OCI-LY7 (cell line): ENCODE measurements around the gene STRBP. TPM values are rescaled to one million over a fixed set of nuclear protein-coding genes. Genes with fewer than 3 reads are reported as not detected.
A peak's percentile ranks its signal among the peaks of the same experiment; 100 is the strongest.

ENCODE experiments used
- BruUV-seq: library from RNA; stranded (reverse); fragments of 400-500 nt; replicated peaks from 2 replicates; lab custom pipeline; 2021; lab: Mats Ljungman, UMichigan
- CTCF ChIA-PET: fragments of 300-600 bp; sonication (Branson Sonifier 250); formaldehyde crosslinking; loops from one replicate; lab custom pipeline; 2022; ENCODE audit warnings: antibody characterized with exemption; ENCODE audit not compliant: unreplicated experiment; lab: Charles Lee
- POLR2A ChIA-PET: fragments of 300-600 bp; sonication (Branson Sonifier 250); formaldehyde crosslinking; loops from one replicate; lab custom pipeline; 2022; ENCODE audit warnings: antibody characterized with exemption; lab: Charles Lee
- DNase-seq: peaks from one replicate; pipeline ENCODE4 v3.0.0-alpha.2; 2015; ENCODE audit warnings: low spot score
- H2AFZ ChIP-seq: fragments of 200-600 bp; sonication (generic), shearing (Covaris generic); 2 replicates; pipeline ENCODE4 v1.6.1; 2014; ENCODE audit warnings: mild to moderate bottlenecking, antibody characterized with exemption, low read length, moderate library complexity
- H3K27ac ChIP-seq: fragments of 200-600 bp; sonication (generic); 2 replicates; pipeline ENCODE4 v1.5.1; 2014; ENCODE audit warnings: mixed run types, low read depth, mild to moderate bottlenecking, moderate library complexity, low read length, inconsistent platforms; ENCODE audit not compliant: poor library complexity, severe bottlenecking
- H3K36me3 ChIP-seq: fragments of 200-600 bp; sonication (generic); 2 replicates; pipeline ENCODE4 v1.6.1; 2014; ENCODE audit warnings: mild to moderate bottlenecking, antibody characterized with exemption, low read length, moderate library complexity, mixed read lengths; ENCODE audit not compliant: insufficient read depth
- H3K4me1 ChIP-seq: fragments of 200-600 bp; sonication (generic); 2 replicates; pipeline ENCODE4 v1.5.1; 2014; ENCODE audit warnings: mild to moderate bottlenecking, low read length; ENCODE audit not compliant: insufficient read depth, poor library complexity, severe bottlenecking
- H3K4me2 ChIP-seq: fragments of 200-600 bp; sonication (generic); 2 replicates; pipeline ENCODE4 v1.6.1; 2014; ENCODE audit warnings: mild to moderate bottlenecking, low read length
- H3K4me3 ChIP-seq: fragments of 200-600 bp; sonication (generic); 2 replicates; pipeline ENCODE4 v1.5.1; 2014; ENCODE audit warnings: mild to moderate bottlenecking, low read depth, low read length; ENCODE audit not compliant: poor library complexity, severe bottlenecking
- H3K79me2 ChIP-seq: fragments of 200-600 bp; sonication (generic); 2 replicates; pipeline ENCODE4 v1.6.1; 2016; ENCODE audit warnings: low read depth, mild to moderate bottlenecking, low read length, moderate library complexity, mixed read lengths; ENCODE audit not compliant: insufficient read depth
- H3K9me2 ChIP-seq: fragments of 200-600 bp; sonication (generic); 2 replicates; pipeline ENCODE4 v1.6.1; 2016; ENCODE audit warnings: mild to moderate bottlenecking, low read length, mixed read lengths; ENCODE audit not compliant: insufficient read depth
- H3K9me3 ChIP-seq: fragments of 200-600 bp; sonication (generic); 2 replicates; pipeline ENCODE4 v1.6.1; 2014; ENCODE audit warnings: mild to moderate bottlenecking, mixed run types, low read length, mixed read lengths
- H4K20me1 ChIP-seq: fragments of 200-600 bp; sonication (generic); 2 replicates; pipeline ENCODE4 v1.6.1; 2014; ENCODE audit warnings: mild to moderate bottlenecking, antibody characterized with exemption, low read length, moderate library complexity, mixed read lengths; ENCODE audit not compliant: insufficient read depth
- CTCF ChIP-seq: fragments of 200-600 bp; sonication (generic); conservative IDR thresholded peaks from 2 replicates; pipeline ENCODE4 v1.5.1; 2014; ENCODE audit warnings: mild to moderate bottlenecking, antibody characterized with exemption, low read length, moderate library complexity, mixed read lengths
- EZH2phosphoT487 ChIP-seq: fragments of 200-600 bp; sonication (generic); IDR thresholded peaks from 2 replicates; pipeline ENCODE4 v1.6.1; 2018; ENCODE audit warnings: low read depth, borderline replicate concordance, mild to moderate bottlenecking, mixed run types, antibody characterized with exemption, low read length, moderate library complexity, mixed read lengths
- intact Hi-C: fragments of 100-400 bp; cut with micrococcal nuclease; formaldehyde crosslinking; loops from one replicate; pipeline ENCODE4 v1.10.0; 2022; ENCODE audit not compliant: unreplicated experiment
- total RNA-seq, 2 experiments: library from RNA; depleted of rRNA in 1 of 2; stranded (reverse); fragments of >200 nt in 1 of 2; shearing (Covaris generic) in 1 of 2; gene quantifications; 2 replicates each; pipeline ENCODE4 v1.2.3, GENCODE V29; 2014 to 2022

The STRBP gene
- total RNA-seq, 2 experiments from 2014 or later = 82.8 to 179 TPM

GRCh38 chr9:123104807-123105206 is 163.6 kb downstream of the STRBP start:
- TF ChIP-seq CTCF (no peak), EZH2phosphoT487 (no peak)
- no TSS peak for BruUV-seq
- Histone ChIP-seq H3K4me1 (peaks cover 20% of the 10 kb centered on the region), H3K36me3 (peaks cover 92% of the 10 kb centered on the region), H3K9me2 (no peaks in the 10 kb centered on the region), H2AFZ (no peak overlapping the region), H3K9me3 (no peaks in the 10 kb centered on the region), H4K20me1 (no peaks in the 10 kb centered on the region), H3K27ac (no peak overlapping the region), H3K4me2 (no peak overlapping the region), H3K4me3 (no peak overlapping the region), H3K79me2 (no peaks in the 10 kb centered on the region)
- intact Hi-C loops = no loop called here
- POLR2A ChIA-PET = interaction anchor here (0.6 to 0.9 kb wide), 4 partner anchors 14 to 1220 kb away, joined by 3 to 6 read pairs (median 4); no protein-coding TSS in a partner anchor
- CTCF ChIA-PET = no interaction called here
- DNase-seq = no peak

- Histone ChIP-seq H3K36me3 (peaks cover 92% of the 10 kb centered on the region), H3K4me3 (no peak overlapping the region), H3K9me2 (no peaks in the 10 kb centered on the region), H3K4me1 (peaks cover 20% of the 10 kb centered on the region), H2AFZ (no peak overlapping the region), H4K20me1 (no peaks in the 10 kb centered on the region), H3K79me2 (no peaks in the 10 kb centered on the region), H3K9me3 (no peaks in the 10 kb centered on the region), H3K4me2 (no peak overlapping the region), H3K27ac (no peak overlapping the region)
- TF ChIP-seq CTCF (peak; percentile 85), EZH2phosphoT487 (no peak)
- ChIA-PET CTCF (interaction anchor here (0.7 to 1.7 kb wide), 6 partner anchors 12 to 258 kb away, joined by 3 to 6 read pairs (median 4); no protein-coding TSS in a partner anchor), POLR2A (interaction anchor here (0.5 to 1.7 kb wide), 5 partner anchors 10 to 157 kb away, joined by 3 to 10 read pairs (median 3); no protein-coding TSS in a partner anchor)
- DNase-seq = peak; percentile 48
- intact Hi-C loops = loop anchor here (1.0 kb wide), 1 partner anchor 123 kb away; no protein-coding TSS in a partner anchor
- BruUV-seq = no TSS peak
Observed at GRCh38 chr9:123102375-123103113, 165.8 kb downstream of the STRBP start.

GRCh38 chr9:123099548-123099947 is 168.8 kb downstream of the STRBP start:
- Histone ChIP-seq H3K36me3 (peaks cover 92% of the 10 kb centered on the region), H2AFZ (no peak overlapping the region), H3K9me3 (no peaks in the 10 kb centered on the region), H3K27ac (no peak overlapping the region), H4K20me1 (no peaks in the 10 kb centered on the region), H3K9me2 (no peaks in the 10 kb centered on the region), H3K4me1 (peaks cover 31% of the 10 kb centered on the region), H3K79me2 (no peaks in the 10 kb centered on the region), H3K4me3 (no peak overlapping the region), H3K4me2 (no peak overlapping the region)
- intact Hi-C loops = no loop called here
- no TSS peak for BruUV-seq
- DNase-seq = no peak
- ChIA-PET CTCF (no interaction called here), POLR2A (interaction anchor here (1.0 kb wide), 1 partner anchor 127 kb away, joined by 3 read pairs; no protein-coding TSS in a partner anchor)
- TF ChIP-seq EZH2phosphoT487 = no peak
- no peak for TF ChIP-seq CTCF
